GM11168 (cell line): ENCODE results near the gene S100A1.
"Not testable (repeated sequence)": the region's sequence is repeated elsewhere in the genome, so short reads cannot be mapped to it uniquely, and the experiment has no call there.

Experiments
- in situ Hi-C: fragments of 300-500 bp; cut with MboI; formaldehyde crosslinking; loops from one replicate; pipeline ENCODE4 v1.12.0; 2022; ENCODE audit warnings: low sequenced_read_pairs; ENCODE audit not compliant: unreplicated experiment

S100A1 gene

GRCh38 chr1:153649137-153649862 lies 21.1 kb downstream of the S100A1 start:
- in situ Hi-C loops, result no loop called here

GRCh38 chr1:153649863-153650235 lies 21.6 kb downstream of the S100A1 start:
- in situ Hi-C loops, result no loop called here

- in situ Hi-C loops, result no loop called here
Observed at GRCh38 chr1:153651771-153652170, 23.5 kb downstream of the S100A1 start.

GRCh38 chr1:153652805-153653500 lies 24.7 kb downstream of the S100A1 start:
- in situ Hi-C loops, result no loop called here

- in situ Hi-C loops, result no loop called here
Observed at GRCh38 chr1:153655333-153655732, 27.1 kb downstream of the S100A1 start.

GRCh38 chr1:153658400-153659174 lies 30.4 kb downstream of the S100A1 start, which contains the start of gene SNAPIN:
TSS of gene SNAPIN (plus strand) at chr1:153658703. CDS start at chr1:153658744, 41 bp downstream.
- in situ Hi-C loops, result no loop called here

- in situ Hi-C loops, result no loop called here
Observed at GRCh38 chr1:153659175-153659534, 30.9 kb downstream of the S100A1 start.

- in situ Hi-C loops, result no loop called here
Observed at GRCh38 chr1:153659656-153660055, 31.4 kb downstream of the S100A1 start.

GRCh38 chr1:153661111-153661708 lies 33.0 kb downstream of the S100A1 start:
- in situ Hi-C loops, result no loop called here

- in situ Hi-C loops, result no loop called here
Observed at GRCh38 chr1:153662269-153662668, 34.0 kb downstream of the S100A1 start.

- in situ Hi-C loops, result no loop called here
Observed at GRCh38 chr1:153663211-153663610, 35.0 kb downstream of the S100A1 start.

- in situ Hi-C loops, result no loop called here
Observed at GRCh38 chr1:153667439-153667838, 39.2 kb downstream of the S100A1 start.

- in situ Hi-C loops, result not testable (repeated sequence)
Observed at GRCh38 chr1:153668672-153669071, 40.4 kb downstream of the S100A1 start.

GRCh38 chr1:153669606-153670005 lies 41.4 kb downstream of the S100A1 start:
- in situ Hi-C loops, result loop anchor here (10.0 kb wide), 2 partner anchors 75 to 305 kb away; partner anchors contain the start of gene JTB

GRCh38 chr1:153670257-153670858 lies 42.1 kb downstream of the S100A1 start:
- in situ Hi-C loops, result loop anchor here (10.0 kb wide), 2 partner anchors 74 to 304 kb away; partner anchors contain the start of gene JTB

GRCh38 chr1:153670859-153671627 lies 42.8 kb downstream of the S100A1 start, which contains the start of gene ILF2:
TSS of gene ILF2 (minus strand) at chr1:153670993. CDS start at chr1:153670922, 71 bp downstream.
- in situ Hi-C loops, result loop anchor here (10.0 kb wide), 2 partner anchors 74 to 304 kb away; partner anchors contain the start of gene JTB

- in situ Hi-C loops, result loop anchor here (10.0 kb wide), 2 partner anchors 73 to 303 kb away; partner anchors contain the start of gene JTB
Observed at GRCh38 chr1:153671628-153672353, 43.6 kb downstream of the S100A1 start.

- in situ Hi-C loops, result loop anchor here (10.0 kb wide), 2 partner anchors 71 to 301 kb away; partner anchors contain the start of gene JTB
Observed at GRCh38 chr1:153673511-153673910, 45.3 kb downstream of the S100A1 start.
